Neural cell (in vitro differentiated cells): Measurements from ENCODE around the gene DUS3L. TPM values are rescaled to one million over a fixed set of nuclear protein-coding genes. Genes with fewer than 3 reads are reported as not detected.

Source experiments
- H2AFZ ChIP-seq: fragments of 200-600, 300-800 bp; sonication (generic), shearing (Covaris generic); 2 replicates; pipeline ENCODE4 v1.6.0; 2014; ENCODE audit warnings: low read depth, mild to moderate bottlenecking, antibody characterized with exemption, low read length, moderate library complexity
- H3F3A ChIP-seq: fragments of 200-600 bp; shearing (Covaris generic); 2 replicates; pipeline ENCODE4 v1.6.1; 2016; ENCODE audit warnings: mild to moderate bottlenecking, moderate library complexity, mixed read lengths, antibody characterized with exemption, low read length; ENCODE audit not compliant: insufficient read depth, poor library complexity, severe bottlenecking
- H3K27ac ChIP-seq: fragments of 200-600, 300-800 bp; sonication (generic), shearing (Covaris generic); 2 replicates; pipeline ENCODE4 v1.5.1; 2014; ENCODE audit warnings: mild to moderate bottlenecking, low read length, moderate library complexity
- H3K27me3 ChIP-seq: fragments of 300-800, 200-600 bp; sonication (generic), shearing (Covaris generic); 2 replicates; pipeline ENCODE4 v1.6.0; 2014; ENCODE audit warnings: mild to moderate bottlenecking, low read depth, low read length, moderate library complexity; ENCODE audit not compliant: insufficient read depth
- H3K36me3 ChIP-seq: fragments of 300-800, 200-600 bp; sonication (generic), shearing (Covaris generic); 2 replicates; pipeline ENCODE4 v1.5.1; 2014; ENCODE audit warnings: mild to moderate bottlenecking, antibody characterized with exemption, low read length, moderate library complexity; ENCODE audit not compliant: insufficient read depth
- H3K4me2 ChIP-seq: fragments of 300-800, 200-600 bp; sonication (generic), shearing (Covaris generic); 2 replicates; pipeline ENCODE4 v1.6.0; 2014; ENCODE audit warnings: mild to moderate bottlenecking, low read length
- H3K4me3 ChIP-seq: fragments of 300-800, 200-600 bp; sonication (generic), shearing (Covaris generic); 2 replicates; pipeline ENCODE4 v1.5.1; 2014; ENCODE audit warnings: mild to moderate bottlenecking, low read length, moderate library complexity
- H3K79me2 ChIP-seq: fragments of 200-600 bp; shearing (Covaris generic); replicated peaks from 2 replicates; pipeline ENCODE4 v1.6.0; 2014; ENCODE audit warnings: mild to moderate bottlenecking, low read length, moderate library complexity; ENCODE audit not compliant: insufficient read depth
- H3K9ac ChIP-seq: fragments of 300-800, 200-600 bp; sonication (generic), shearing (Covaris generic); 2 replicates; pipeline ENCODE4 v1.6.1; 2016; ENCODE audit warnings: mild to moderate bottlenecking, low read length, mixed read lengths
- H3K9me2 ChIP-seq: fragments of 200-600 bp; shearing (Covaris generic); 2 replicates; pipeline ENCODE4 v1.6.1; 2016; ENCODE audit warnings: mild to moderate bottlenecking, low read length, mixed read lengths; ENCODE audit not compliant: insufficient read depth
- H3K9me3 ChIP-seq: fragments of 200-600, 300-800 bp; sonication (generic), shearing (Covaris generic); 2 replicates; pipeline ENCODE4 v1.6.1; 2016; ENCODE audit warnings: mild to moderate bottlenecking, mixed run types, low read length, moderate library complexity, mixed read lengths
- H4K20me1 ChIP-seq: fragments of 200-600 bp; shearing (Covaris generic); 2 replicates; pipeline ENCODE4 v1.6.1; 2016; ENCODE audit warnings: mild to moderate bottlenecking, mixed run types; ENCODE audit not compliant: insufficient read depth
- CTCF ChIP-seq: fragments of 450-650 bp; IDR thresholded peaks from 2 replicates; pipeline ENCODE4 v1.5.1; 2014; ENCODE audit warnings: antibody characterized with exemption, mild to moderate bottlenecking, moderate library complexity; ENCODE audit not compliant: poor library complexity, severe bottlenecking
- EP300 ChIP-seq: fragments of 450-650 bp; conservative IDR thresholded peaks from 2 replicates; pipeline ENCODE4 v1.6.1; 2014; ENCODE audit warnings: antibody characterized with exemption, mild to moderate bottlenecking, moderate library complexity; ENCODE audit not compliant: poor library complexity, severe bottlenecking
- EZH2 ChIP-seq: fragments of 200-600, 300-800 bp; shearing (Covaris generic), sonication (generic); IDR thresholded peaks from 2 replicates; pipeline ENCODE4 v1.6.1; 2014; ENCODE audit warnings: antibody characterized with exemption, low read length, borderline replicate concordance, mild to moderate bottlenecking; ENCODE audit not compliant: insufficient read depth, poor library complexity, severe bottlenecking
- MXI1 ChIP-seq: fragments of 450-650 bp; conservative IDR thresholded peaks from 2 replicates; pipeline ENCODE4 v1.6.1; 2014; ENCODE audit warnings: antibody characterized with exemption, mild to moderate bottlenecking; ENCODE audit not compliant: poor library complexity, severe bottlenecking
- POLR2AphosphoS5 ChIP-seq: IDR thresholded peaks from 2 replicates; pipeline ENCODE4 v1.6.1; 2012
- RAD21 ChIP-seq: fragments of 450-650 bp; conservative IDR thresholded peaks from 2 replicates; pipeline ENCODE4 v1.6.1; 2014; ENCODE audit warnings: antibody characterized with exemption, mild to moderate bottlenecking, moderate library complexity
- REST ChIP-seq: IDR thresholded peaks from 2 replicates; pipeline ENCODE4 v1.6.1; 2012; ENCODE audit warnings: borderline replicate concordance
- SMC3 ChIP-seq: fragments of 450-650 bp; conservative IDR thresholded peaks from 2 replicates; pipeline ENCODE4 v1.6.1; 2014; ENCODE audit warnings: antibody characterized with exemption, mild to moderate bottlenecking, moderate library complexity; ENCODE audit not compliant: poor library complexity
- TAF1 ChIP-seq: IDR thresholded peaks from 2 replicates; pipeline ENCODE4 v1.6.1; 2012; ENCODE audit warnings: low read depth
- polyA plus RNA-seq: library from polyadenylated mRNA; depleted of rRNA; stranded (reverse); fragments of >200 nt; gene quantifications from 2 replicates; pipeline ENCODE4 v1.2.3, GENCODE V29; 2014

Gene DUS3L
- polyA plus RNA-seq, 1 donor from 2014 or later, result 34.2 TPM

GRCh38 chr19:5789351-5789761 lies 1.6 kb downstream of the DUS3L start:
- H3K9ac ChIP-seq, result no peak overlapping the region
- no peaks in the 10 kb centered on the region for H3K27me3 ChIP-seq
- no peak overlapping the region for H3K4me2 ChIP-seq
- H3K79me2 ChIP-seq, result no peaks in the 10 kb centered on the region
- H2AFZ ChIP-seq, result no peak overlapping the region
- no peaks in the 10 kb centered on the region for H3K9me2 ChIP-seq
- H3K9me3 ChIP-seq, result no peaks in the 10 kb centered on the region
- no peaks in the 10 kb centered on the region for H3F3A ChIP-seq
- H3K27ac ChIP-seq, result no peak overlapping the region
- no peaks in the 10 kb centered on the region for H4K20me1 ChIP-seq
- TF ChIP-seq RAD21, result no peak
- TF ChIP-seq POLR2AphosphoS5, result no peak
- no peak for TF ChIP-seq EZH2
- TF ChIP-seq MXI1, result no peak
- TF ChIP-seq REST, result no peak
- no peak for TF ChIP-seq TAF1
- TF ChIP-seq EP300, result no peak
- no peak for TF ChIP-seq CTCF
- TF ChIP-seq SMC3, result no peak
- H3K36me3 ChIP-seq, result no peaks in the 10 kb centered on the region
- H3K4me3 ChIP-seq, result no peak overlapping the region

- H3K27me3 ChIP-seq, result no peaks in the 10 kb centered on the region
- no peaks in the 10 kb centered on the region for H3K79me2 ChIP-seq
- H3K4me3 ChIP-seq, result no peak overlapping the region
- H3K27ac ChIP-seq, result no peak overlapping the region
- no peak overlapping the region for H2AFZ ChIP-seq
- no peak overlapping the region for H3K9ac ChIP-seq
- no peaks in the 10 kb centered on the region for H3K36me3 ChIP-seq
- H3K4me2 ChIP-seq, result no peak overlapping the region
- no peaks in the 10 kb centered on the region for H4K20me1 ChIP-seq
- H3K9me2 ChIP-seq, result no peaks in the 10 kb centered on the region
- no peaks in the 10 kb centered on the region for H3K9me3 ChIP-seq
- no peak for TF ChIP-seq POLR2AphosphoS5
- no peak for TF ChIP-seq TAF1
- TF ChIP-seq RAD21, result no peak
- no peak for TF ChIP-seq CTCF
- no peak for TF ChIP-seq EP300
- no peak for TF ChIP-seq SMC3
- no peak for TF ChIP-seq EZH2
- TF ChIP-seq MXI1, result no peak
- no peak for TF ChIP-seq REST
- no peaks in the 10 kb centered on the region for H3F3A ChIP-seq
These were observed 2.5 kb downstream of the DUS3L start for GRCh38 chr19:5788422-5788821.
